Endodermal cell (in vitro differentiated cells): ENCODE measurements around the gene CCDC74A. TPM values are rescaled to one million over a fixed set of nuclear protein-coding genes. Genes with fewer than 3 reads are reported as not detected.
"Not testable (repeated sequence)": the region's sequence is repeated elsewhere in the genome, so short reads cannot be mapped to it uniquely, and the experiment has no call there.

ENCODE experiments used
- DNase-seq: peaks from one replicate; pipeline ENCODE4 v3.0.0-alpha.2; 2017
- H3K27ac ChIP-seq: 2 replicates; pipeline ENCODE4 v1.5.1; 2013; ENCODE audit warnings: mild to moderate bottlenecking, low read depth, low read length, moderate library complexity
- H3K27me3 ChIP-seq: 2 replicates; pipeline ENCODE4 v1.6.1; 2013; ENCODE audit warnings: mild to moderate bottlenecking, low read length, moderate library complexity; ENCODE audit not compliant: insufficient read depth, control insufficient read depth, poor library complexity, severe bottlenecking
- H3K36me3 ChIP-seq: 2 replicates; pipeline ENCODE4 v1.7.0; 2013; ENCODE audit warnings: mild to moderate bottlenecking, low read length, moderate library complexity; ENCODE audit not compliant: control insufficient read depth, insufficient read depth
- H3K4me1 ChIP-seq: one replicate; pipeline ENCODE4 v1.7.0; 2013; ENCODE audit warnings: low read length; ENCODE audit not compliant: control insufficient read depth, insufficient read depth
- H3K4me3 ChIP-seq: 2 replicates; pipeline ENCODE4 v1.5.1; 2013; ENCODE audit warnings: mild to moderate bottlenecking, low read length, moderate library complexity
- H3K9ac ChIP-seq: 2 replicates; pipeline ENCODE4 v1.6.1; 2013; ENCODE audit warnings: mild to moderate bottlenecking, low read length, moderate library complexity; ENCODE audit not compliant: poor library complexity, severe bottlenecking; ENCODE audit errors: extremely low read depth
- H3K9me3 ChIP-seq: 2 replicates; pipeline ENCODE4 v1.6.1; 2013; ENCODE audit warnings: mild to moderate bottlenecking, low read length, moderate library complexity; ENCODE audit not compliant: control insufficient read depth
- H3K27ac Mint-ChIP-seq: 2 replicates; pipeline ENCODE4 v1.8.0; 2020; ENCODE audit warnings: mixed read lengths
- H3K27me3 Mint-ChIP-seq: 2 replicates; pipeline ENCODE4 v1.8.0; 2021; ENCODE audit warnings: mild to moderate bottlenecking, mixed read lengths; ENCODE audit not compliant: insufficient read depth
- H3K36me3 Mint-ChIP-seq: 2 replicates; pipeline ENCODE4 v1.8.0; 2020; ENCODE audit warnings: low read depth, mixed read lengths
- H3K4me1 Mint-ChIP-seq: 2 replicates; pipeline ENCODE4 v1.8.0; 2020; ENCODE audit warnings: mixed read lengths
- H3K4me3 Mint-ChIP-seq: 2 replicates; pipeline ENCODE4 v1.8.0; 2020; ENCODE audit warnings: mild to moderate bottlenecking, moderate library complexity, mixed read lengths
- H3K9me3 Mint-ChIP-seq: 2 replicates; pipeline ENCODE4 v1.8.0; 2020; ENCODE audit warnings: mild to moderate bottlenecking, mixed read lengths
- WGBS, 2 experiments: methylation state at CpG; one replicate each; pipeline versions ENCODE4 v1.1.5 to v1.1.7; 2013; ENCODE audit warnings: missing lambda C conversion rate in 2 of 2, mixed read lengths in 1 of 2; ENCODE audit not compliant: insufficient coverage in 1 of 2, insufficient read length in 1 of 2; 5-methylcytosine and 5-hydroxymethylcytosine counted together
- long read RNA-seq, 4 experiments: library from polyadenylated mRNA in 2 of 4; library from RNA in 1 of 4; library from capped mRNA in 1 of 4; stranded (forward) in 3 of 4; unstranded in 1 of 4; transcript quantifications; one replicate each; pipeline ENCODE4 v2.0.0, GENCODE V29; 2020 to 2021; ENCODE audit warnings: inconsistent platforms in 1 of 4
- polyA plus RNA-seq, 2 experiments: library from polyadenylated mRNA; stranded (reverse); fragments of 50-300 nt; gene quantifications; one replicate each; pipeline ENCODE4 v1.2.3, GENCODE V29; 2013
- total RNA-seq, 2 donors: library from RNA; stranded (reverse); fragmentation: NEBNext Ultra II Directional in 1 of 2; extraction: Animal tissue kit (Norgen Biotek cat#: 25700) in 1 of 2; gene quantifications; 2 replicates in 1 of 2; 3 replicates in 1 of 2; pipeline ENCODE4 v1.2.1, GENCODE V29; 2021

Gene CCDC74A
- total RNA-seq, result 10 to 100 TPM; 17.3 to 29.9 TPM
- polyA plus RNA-seq (2013, experiment 1 of 2), result 42.5 TPM
- 46.0 TPM for polyA plus RNA-seq (2013, experiment 2 of 2)
- long read RNA-seq, experiment 1, partial matches to known transcripts, result 6 of 14 reads
- long read RNA-seq, experiment 1, other reads (novel, unspliced or antisense), result 2 of 14 reads
- long read RNA-seq, experiment 2, transcript CCDC74A-202 (8 exons, 1,298 nt), result major isoform, 11 of 54 reads
- long read RNA-seq, experiment 2, transcript CCDC74A-201 (8 exons, 1,543 nt), result major isoform, 11 of 54 reads
- long read RNA-seq, experiment 2, partial matches to known transcripts, result 4 of 54 reads
- long read RNA-seq, experiment 2, other reads (novel, unspliced or antisense), result 28 of 54 reads
- long read RNA-seq, experiment 3, transcript CCDC74A-201 (8 exons, 1,543 nt), result major isoform, 13 of 51 reads
- long read RNA-seq, experiment 3, partial matches to known transcripts, result 2 of 51 reads
- long read RNA-seq, experiment 3, other reads (novel, unspliced or antisense), result 34 of 51 reads
- long read RNA-seq, experiment 4, partial matches to known transcripts, result 0 of 1 reads
- long read RNA-seq, experiment 4, other reads (novel, unspliced or antisense), result 0 of 1 reads

DNA sequence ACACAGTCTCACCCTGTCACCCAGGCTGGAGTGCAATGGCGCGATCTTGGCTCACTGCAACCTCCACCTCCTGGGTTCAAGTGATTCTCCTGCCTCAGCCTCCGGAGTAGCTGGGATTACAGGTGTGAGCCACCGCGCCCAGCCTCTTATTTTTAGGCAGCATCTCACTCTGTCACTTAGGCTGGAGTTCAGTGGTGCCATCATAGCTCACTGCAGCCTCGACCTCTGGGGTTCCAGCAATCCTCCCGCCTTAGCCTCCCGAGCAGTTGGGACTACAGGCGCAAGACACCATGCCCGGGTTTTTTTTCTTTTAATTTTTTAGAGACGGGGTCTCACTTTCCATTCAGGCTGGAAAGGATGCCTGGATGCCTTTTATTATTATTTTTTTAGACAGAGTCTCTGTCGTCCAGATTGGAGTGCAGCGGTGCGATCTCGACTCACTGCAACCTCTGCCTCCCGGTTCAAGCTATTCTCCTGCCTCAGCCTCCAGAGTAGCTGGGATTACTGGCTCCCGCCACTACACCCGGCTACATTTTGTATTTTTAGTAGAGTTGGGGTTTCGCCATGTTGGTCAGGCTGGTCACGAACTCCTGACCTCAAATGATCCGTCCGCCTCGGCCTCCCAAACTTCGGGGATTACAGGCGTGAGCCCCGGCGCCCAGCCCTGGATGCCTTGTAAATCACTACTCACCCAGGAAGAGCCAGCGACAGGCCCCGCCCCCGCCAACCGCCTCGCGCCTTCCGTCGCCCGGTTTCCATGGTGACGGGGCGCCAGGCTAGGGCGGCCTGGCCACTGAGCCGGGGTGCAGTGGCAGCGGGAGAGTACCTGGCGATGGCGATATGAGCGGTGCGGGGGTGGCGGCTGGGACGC, at the start of gene CCDC74A:
TSS of gene CCDC74A (plus strand) at position 758 of the 871 bp plus-strand sequence. CDS start at position 841, 83 bp downstream.
- H3K9me3 ChIP-seq, H3K27ac ChIP-seq, H3K4me1 Mint-ChIP-seq, H3K36me3 ChIP-seq, H3K27me3 ChIP-seq, H3K9me3 Mint-ChIP-seq, H3K4me1 ChIP-seq, H3K36me3 Mint-ChIP-seq: not testable (repeated sequence)
- peak within 1 kb of the TSS; percentile 69 for H3K4me3 ChIP-seq
- H3K9ac ChIP-seq, result peak within 1 kb of the TSS; percentile 15
- 42 to 52% methylated on average over 23 to 34 of the region's 47 CpGs for WGBS, 2 experiments
- Mint-ChIP-seq H3K27ac (peak within 1 kb of the TSS; percentile 39), H3K27me3 (peaks cover 15% of the 10 kb centered on the region), H3K4me3 (peak within 1 kb of the TSS; percentile 69)
- DNase-seq, result peak; percentile 86

DNA sequence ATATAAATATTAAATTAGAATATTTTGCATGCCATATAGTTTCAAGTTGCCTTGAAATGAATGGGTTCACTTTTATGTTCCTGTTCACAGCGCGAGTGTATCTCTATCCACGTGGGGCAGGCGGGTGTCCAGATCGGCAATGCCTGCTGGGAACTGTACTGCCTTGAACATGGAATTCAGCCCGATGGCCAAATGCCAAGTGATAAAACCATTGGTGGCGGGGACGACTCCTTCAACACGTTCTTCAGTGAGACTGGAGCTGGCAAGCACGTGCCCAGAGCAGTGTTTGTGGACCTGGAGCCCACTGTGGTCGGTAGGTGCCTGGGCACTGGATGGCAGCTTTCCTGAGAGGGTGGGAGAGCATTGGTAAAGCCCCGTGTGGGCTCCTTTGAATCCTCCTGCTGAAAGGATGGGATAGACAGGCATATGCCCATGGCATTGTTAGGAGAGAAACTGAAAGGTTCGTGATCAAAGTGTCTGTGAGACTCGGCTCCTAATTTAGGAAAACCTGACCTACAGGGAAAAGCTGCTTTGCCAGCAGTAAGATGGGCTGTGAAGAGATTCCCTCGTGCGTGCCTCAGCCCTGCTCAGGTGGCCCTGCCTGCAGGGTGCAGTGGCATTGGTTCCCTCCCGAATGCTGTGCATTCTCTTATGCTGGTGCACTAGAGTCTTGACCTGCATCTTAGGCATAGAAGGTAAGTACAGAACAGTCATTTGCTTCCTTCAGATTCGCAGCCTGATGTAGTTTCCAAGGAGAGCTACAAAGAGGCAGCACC, 49.4 kb upstream of the CCDC74A start:
- H3K9me3 ChIP-seq, H3K4me3 ChIP-seq, H3K4me1 Mint-ChIP-seq, H3K36me3 ChIP-seq, H3K27ac ChIP-seq, H3K4me3 Mint-ChIP-seq, H3K27ac Mint-ChIP-seq, H3K27me3 Mint-ChIP-seq, H3K9ac ChIP-seq, H3K9me3 Mint-ChIP-seq, H3K4me1 ChIP-seq, H3K27me3 ChIP-seq: not testable (repeated sequence)
- DNase-seq, result peak; percentile 7
- WGBS, 2 experiments, result 93% methylated on average over 6 to 12 of the region's 18 CpGs
- H3K36me3 Mint-ChIP-seq, result peaks cover 17% of the 10 kb centered on the region

DNA sequence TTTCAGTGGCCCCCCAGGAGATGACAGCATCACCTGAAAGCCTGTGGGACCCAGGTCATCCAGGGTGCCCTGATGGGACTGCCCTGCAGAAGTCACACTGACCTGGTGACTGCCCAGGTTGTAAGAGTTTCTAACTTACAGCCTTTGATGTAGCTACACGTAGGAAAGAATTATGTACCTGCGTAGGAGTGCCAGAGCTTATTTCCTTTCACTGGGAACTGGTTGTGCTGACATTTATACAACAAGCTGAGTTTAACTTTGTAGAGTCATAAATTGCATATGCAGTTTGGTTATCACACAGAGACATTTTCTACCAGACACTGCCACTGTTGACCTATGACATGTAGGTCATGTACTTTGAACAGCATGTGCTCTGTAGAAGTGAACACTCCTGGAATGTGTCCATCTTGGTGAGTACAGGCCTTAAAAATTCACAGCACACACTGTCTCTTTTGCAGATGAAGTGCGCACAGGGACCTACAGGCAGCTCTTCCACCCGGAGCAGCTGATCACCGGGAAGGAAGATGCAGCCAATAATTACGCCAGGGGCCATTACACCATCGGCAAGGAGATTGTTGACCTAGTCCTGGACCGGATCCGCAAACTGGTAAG, 48.7 kb upstream of the CCDC74A start:
- H3K9me3 ChIP-seq, H3K27me3 ChIP-seq, H3K27ac ChIP-seq, H3K36me3 ChIP-seq, H3K4me1 ChIP-seq, H3K9ac ChIP-seq, H3K27ac Mint-ChIP-seq, H3K27me3 Mint-ChIP-seq, H3K4me3 ChIP-seq, H3K9me3 Mint-ChIP-seq, H3K4me3 Mint-ChIP-seq, H3K4me1 Mint-ChIP-seq: not testable (repeated sequence)
- peak; percentile 12 for DNase-seq
- H3K36me3 Mint-ChIP-seq, result peaks cover 21% of the 10 kb centered on the region
- WGBS, 2 experiments, result 97 to 100% methylated on average over 2 to 9 of the region's 9 CpGs

DNA sequence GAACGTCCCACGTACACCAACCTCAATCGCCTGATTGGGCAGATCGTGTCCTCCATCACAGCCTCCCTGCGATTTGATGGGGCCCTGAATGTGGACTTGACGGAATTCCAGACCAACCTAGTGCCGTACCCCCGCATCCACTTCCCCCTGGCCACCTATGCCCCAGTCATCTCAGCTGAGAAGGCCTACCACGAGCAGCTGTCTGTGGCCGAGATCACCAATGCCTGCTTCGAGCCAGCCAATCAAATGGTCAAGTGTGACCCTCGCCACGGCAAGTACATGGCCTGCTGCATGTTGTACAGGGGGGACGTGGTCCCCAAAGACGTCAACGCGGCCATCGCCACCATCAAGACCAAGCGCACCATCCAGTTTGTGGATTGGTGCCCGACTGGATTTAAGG, 47.3 kb upstream of the CCDC74A start:
- DNase-seq, H3K9ac ChIP-seq, H3K27ac ChIP-seq, H3K27me3 Mint-ChIP-seq, H3K9me3 ChIP-seq, H3K36me3 ChIP-seq, H3K4me3 Mint-ChIP-seq, H3K27ac Mint-ChIP-seq, H3K9me3 Mint-ChIP-seq, H3K4me3 ChIP-seq, H3K4me1 ChIP-seq, H3K27me3 ChIP-seq, H3K4me1 Mint-ChIP-seq: not testable (repeated sequence)
- peaks cover 21% of the 10 kb centered on the region for H3K36me3 Mint-ChIP-seq
- 98% methylated on average over 12 of the region's 20 CpGs; no CpG with 5 or more reads in 1 of the 2 experiments for WGBS, 2 experiments

DNA sequence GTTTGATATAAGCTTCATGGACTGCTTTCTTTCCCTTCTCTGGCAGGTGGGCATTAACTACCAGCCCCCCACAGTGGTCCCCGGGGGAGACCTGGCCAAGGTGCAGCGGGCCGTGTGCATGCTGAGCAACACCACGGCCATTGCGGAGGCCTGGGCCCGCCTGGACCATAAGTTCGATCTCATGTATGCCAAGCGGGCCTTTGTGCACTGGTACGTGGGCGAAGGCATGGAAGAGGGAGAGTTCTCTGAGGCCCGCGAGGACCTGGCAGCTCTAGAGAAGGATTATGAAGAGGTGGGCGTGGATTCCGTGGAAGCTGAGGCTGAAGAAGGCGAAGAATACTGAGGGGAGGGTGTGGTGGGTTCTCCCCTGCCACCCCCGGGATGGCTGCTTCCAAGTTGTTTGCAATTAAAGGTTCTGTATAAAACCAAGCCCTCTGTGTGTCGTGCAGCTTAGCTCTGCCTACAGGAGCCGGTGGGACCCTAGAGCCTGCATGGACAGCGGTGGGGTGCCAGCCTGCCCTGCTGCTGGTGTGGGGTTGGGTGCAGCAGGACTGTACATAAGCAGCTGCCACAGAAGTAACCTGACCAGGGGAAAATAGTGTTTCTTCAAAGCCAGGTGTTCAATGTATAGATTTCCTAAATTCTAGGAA, 45.1 kb upstream of the CCDC74A start:
- not testable (repeated sequence) for H3K27ac ChIP-seq, H3K9ac ChIP-seq, H3K27ac Mint-ChIP-seq, H3K9me3 Mint-ChIP-seq, H3K4me1 ChIP-seq, H3K4me3 Mint-ChIP-seq, H3K4me1 Mint-ChIP-seq, H3K4me3 ChIP-seq, H3K36me3 ChIP-seq, H3K27me3 ChIP-seq, DNase-seq, H3K9me3 ChIP-seq, H3K27me3 Mint-ChIP-seq
- H3K36me3 Mint-ChIP-seq, result peaks cover 14% of the 10 kb centered on the region
- WGBS, 2 experiments, result 96% methylated on average over 12 to 19 of the region's 19 CpGs
